ENCODE results near the gene SLC5A7.

SLC5A7 gene

DNA sequence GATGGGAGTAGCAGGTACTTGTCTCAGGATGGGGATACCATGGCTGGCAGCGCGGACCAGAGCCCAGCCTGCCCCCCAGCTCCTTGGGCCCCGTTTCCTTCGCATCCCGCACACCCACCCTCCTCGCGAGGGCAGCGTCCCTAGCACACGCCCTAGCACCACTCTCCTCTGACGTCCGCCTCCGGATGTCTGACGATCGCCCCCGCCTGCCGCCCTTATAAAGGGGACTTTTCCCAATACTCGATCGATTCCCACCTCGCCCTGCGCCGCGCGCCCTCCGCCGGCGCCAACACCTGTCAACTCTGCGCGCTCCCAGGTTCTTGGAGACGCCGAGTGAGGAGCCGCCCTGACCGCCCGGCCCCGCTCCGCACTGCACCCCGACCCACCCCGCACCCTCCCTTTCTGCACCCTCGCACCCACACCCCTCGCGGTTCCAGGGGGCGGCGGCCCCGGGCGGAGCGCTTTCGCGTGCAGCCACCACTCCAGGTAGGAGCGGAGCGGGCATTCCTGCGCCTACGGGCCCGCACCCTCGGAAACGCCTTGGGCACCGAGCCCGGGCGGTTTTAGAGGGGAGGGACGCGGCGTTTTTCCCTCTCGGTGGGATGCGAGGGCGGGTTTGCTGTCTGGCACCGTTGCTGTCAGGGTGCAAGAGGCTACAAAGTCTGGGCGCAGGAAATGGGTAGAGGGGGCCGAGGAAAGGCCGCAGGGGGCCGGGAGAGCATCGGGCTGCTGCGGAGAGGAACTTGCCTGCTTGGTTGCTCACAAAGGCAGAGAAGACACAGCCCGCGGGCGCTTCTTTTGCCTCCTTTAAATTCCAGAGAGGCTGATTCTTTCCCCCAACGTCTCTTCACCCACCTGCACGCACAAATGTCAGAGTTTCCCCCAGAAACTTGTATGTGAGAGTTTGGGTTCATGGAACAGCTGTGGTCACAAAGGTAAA lies at the start of gene SLC5A7:
SLC5A7 (plus strand) TSS at position 247 of the 940 bp plus-strand sequence. CDS start 1,632 bp downstream, outside the sequence.
- DNase-seq (ENCODE audit: low read depth in 2 of 2) = no peak

DNA sequence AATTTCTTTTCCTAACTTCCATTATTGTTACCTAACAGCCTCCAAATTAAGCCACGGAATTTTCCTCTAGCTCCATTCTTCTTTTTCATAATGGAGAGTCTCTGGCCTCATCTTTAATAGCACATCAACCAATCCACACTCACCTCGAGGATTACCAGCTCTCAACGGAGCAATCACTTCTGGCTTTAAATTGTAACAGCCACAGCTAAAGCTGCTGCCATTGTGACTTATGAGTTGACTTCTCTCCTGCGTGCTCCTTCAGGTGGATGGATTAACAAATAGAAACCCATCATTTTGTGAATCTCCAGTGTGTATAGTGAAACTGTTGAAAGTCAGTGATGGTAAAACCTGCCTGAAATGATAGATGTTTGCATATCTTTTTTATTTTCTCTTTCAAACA lies 24.9 kb upstream of the SLC5A7 start:
- no peak for DNase-seq (ENCODE audit: low read depth in 2 of 2)

DNA sequence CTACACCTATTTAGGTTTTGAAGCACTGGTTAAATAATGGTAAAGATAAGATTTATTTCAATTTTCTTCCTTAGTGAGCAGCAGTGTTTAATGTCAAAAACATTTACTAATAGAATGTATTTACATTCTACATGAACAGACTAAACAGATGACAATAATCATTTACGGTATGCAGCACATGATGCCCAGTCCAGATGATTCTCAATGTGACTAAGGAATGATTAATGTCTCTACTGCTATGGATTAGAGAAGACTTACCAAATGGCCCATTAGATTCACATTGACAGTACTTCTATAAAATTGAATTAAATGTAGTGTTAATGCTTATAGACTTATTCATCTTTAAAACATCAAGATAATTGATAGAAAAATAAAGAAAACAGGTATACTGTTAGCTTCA lies 22.1 kb upstream of the SLC5A7 start:
- DNase-seq (ENCODE audit: low read depth in 2 of 2) = no peak

DNA sequence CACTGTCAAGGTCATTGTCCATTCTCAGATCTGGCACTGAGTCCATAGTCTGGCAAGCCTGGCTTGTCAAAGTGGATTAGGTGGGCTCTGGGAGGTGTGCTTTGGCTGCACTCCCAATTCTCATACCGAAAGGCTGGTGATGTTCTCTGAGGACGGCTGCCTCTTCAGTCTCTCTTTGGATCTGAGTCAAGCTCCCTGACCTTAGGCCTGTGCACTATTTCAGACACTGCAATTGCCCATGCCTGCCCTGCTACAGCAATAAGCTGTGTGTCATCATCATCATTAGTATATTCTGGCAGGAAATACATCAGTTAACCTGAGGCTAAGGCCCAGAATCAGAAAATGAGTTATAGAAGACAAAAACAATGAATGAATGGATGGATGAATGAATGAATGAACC lies 1.6 kb upstream of the SLC5A7 start:
- DNase-seq (ENCODE audit: low read depth in 2 of 2) = no peak

DNA sequence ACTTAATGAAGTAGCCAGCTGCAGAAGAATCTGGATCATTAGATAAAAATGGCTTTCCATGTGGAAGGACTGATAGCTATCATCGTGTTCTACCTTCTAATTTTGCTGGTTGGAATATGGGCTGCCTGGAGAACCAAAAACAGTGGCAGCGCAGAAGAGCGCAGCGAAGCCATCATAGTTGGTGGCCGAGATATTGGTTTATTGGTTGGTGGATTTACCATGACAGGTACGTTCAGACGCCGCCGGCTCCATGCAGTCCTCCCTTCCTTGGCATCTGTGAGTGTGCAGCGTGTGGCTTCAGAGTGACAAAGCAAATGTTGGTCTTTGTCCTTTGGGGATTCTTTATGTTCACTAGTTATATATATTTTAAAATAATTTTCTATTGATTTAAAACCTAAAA lies 1.8 kb downstream of the SLC5A7 start:
- DNase-seq (ENCODE audit: low read depth in 2 of 2) = no peak

DNA sequence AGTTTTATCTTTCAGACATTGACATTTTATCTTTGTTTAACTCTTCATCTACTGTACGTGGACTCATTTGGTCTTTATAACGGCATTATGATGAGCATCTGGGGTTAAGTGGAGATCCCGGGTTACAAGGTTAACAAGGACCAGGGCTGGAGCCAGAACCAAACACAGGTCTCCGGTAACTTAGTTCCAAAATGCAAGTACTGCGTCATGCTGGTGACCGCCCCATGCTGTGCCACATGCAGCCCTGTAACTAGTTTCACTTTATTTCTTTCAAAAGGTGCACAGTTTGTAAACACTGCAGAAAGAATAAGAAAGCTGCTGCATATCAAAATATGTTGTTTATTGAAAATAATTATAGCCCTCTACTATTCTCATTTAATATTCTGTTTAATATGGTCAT lies 3.1 kb downstream of the SLC5A7 start:
- DNase-seq (ENCODE audit: low read depth in 2 of 2) = no peak

DNA sequence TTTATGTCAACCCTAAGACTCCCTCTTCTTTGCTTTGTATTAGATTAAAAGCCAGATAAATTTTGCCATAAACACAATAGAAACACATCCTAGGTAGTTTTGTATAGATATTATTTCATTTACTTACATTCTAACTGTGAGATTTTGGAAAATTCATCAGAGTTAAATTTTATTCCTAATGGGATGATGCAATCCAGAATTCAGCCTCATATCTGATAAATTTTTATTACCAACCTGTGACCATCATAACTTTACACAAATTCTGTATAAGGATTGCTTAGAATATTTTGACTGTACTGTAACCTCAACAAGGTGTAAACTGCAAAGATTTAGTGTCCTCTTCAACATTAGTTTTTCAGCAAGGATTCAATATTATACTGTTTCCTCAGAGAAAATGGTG lies 4.4 kb downstream of the SLC5A7 start:
- no peak for DNase-seq (ENCODE audit: low read depth in 2 of 2)

DNA sequence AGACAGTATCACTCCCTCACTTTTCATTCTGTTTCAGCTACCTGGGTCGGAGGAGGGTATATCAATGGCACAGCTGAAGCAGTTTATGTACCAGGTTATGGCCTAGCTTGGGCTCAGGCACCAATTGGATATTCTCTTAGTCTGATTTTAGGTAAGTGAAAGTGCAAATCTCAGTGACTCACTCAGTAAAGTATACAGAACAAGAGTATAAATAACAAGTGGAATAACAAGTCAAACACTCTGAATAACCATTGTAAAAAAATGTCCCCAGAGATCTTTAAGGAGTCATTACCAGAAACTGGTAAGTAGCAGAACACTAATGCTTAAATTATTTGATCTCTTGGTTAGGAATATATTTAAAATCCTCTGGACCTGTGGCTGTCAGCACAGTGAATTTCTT lies 5.7 kb downstream of the SLC5A7 start:
- no peak for DNase-seq (ENCODE audit: low read depth in 2 of 2)

DNA sequence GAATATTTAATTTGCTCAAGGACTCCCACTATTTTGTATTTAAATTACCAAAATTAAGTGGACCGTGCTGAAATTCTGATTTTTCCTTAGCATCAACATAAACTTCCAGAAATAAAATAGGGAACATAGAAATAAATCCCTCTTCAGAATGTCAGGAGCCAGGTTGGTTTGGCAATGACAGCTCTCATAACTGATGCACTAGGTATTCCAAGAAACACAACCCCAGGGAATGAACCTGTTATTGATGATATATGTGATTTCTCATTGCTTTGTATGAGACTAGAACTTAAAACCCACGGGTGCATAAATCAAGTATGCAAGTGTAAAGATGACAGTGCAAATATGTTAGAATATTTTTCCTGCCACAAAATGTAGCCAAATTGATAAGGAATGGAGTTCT lies 12.8 kb downstream of the SLC5A7 start:
- no peak for DNase-seq (ENCODE audit: low read depth in 2 of 2)

DNA sequence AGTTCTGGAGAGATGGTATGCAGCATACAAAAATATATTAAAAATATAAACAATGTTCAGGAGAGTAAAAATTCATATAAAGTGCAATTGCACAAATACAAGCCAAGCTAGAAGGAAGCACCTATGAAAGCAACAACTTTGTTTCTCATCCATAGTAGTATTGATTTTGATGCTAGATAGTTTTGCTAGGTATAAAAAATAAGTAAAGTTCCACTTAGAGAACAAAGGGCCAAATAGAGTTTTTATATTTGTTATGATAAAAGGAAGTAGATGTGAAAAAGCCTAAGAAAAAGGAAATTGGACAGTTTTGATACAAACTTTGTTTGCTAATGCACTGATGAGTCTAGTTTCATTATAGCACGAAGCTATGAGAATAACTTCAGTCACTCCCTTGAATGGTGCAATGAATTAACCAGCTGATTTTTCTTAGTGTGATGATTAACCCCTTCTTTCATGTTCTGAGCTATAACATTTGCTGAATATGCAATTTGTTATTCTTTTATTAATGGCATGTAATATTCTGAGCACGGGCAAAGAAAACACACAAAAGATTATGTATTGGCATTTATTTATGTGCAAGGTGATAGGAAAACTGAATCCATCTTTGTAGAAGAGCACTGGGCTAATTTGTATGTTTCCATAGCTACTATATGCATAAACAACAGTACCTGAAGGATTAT lies 24.7 kb downstream of the SLC5A7 start:
- no peak for DNase-seq (ENCODE audit: low read depth in 2 of 2)

DNA sequence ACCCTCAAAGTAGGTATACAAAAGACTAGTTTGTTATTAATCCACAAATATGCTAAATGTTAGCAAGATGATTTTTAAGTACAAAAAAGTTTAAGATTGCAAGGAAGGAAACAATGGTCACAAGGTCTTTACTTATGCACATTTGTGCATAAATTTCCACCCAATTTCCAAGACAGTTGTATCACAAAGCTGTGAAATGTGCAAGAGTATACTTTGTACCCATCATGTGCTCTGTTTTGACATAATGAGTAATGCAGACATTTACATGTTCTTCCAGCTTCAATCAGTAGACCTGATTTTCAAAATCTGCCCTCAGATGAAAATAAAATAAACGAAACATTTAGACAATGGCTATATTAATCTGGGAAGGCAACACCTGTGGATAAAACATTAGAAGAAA lies 27.0 kb downstream of the SLC5A7 start:
- DNase-seq (ENCODE audit: low read depth in 2 of 2) = no peak

DNA sequence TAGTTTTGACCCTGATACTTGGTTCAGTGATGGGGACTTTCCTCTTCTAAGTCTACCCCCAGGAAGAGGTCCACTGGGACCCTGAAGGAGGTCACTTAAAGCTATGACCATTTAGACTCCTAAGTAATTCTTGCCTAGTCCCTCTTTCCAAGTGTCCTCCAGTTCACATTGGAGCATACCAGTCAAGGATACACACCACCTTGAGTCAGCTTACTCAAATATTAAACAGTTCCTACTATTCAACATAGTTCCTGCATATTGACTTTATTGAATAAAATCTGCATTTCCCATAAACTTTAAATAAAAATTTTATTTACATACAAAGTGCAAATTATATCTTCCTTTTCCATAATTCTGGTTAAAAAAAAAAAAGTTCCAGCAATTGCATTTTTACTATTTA lies 36.3 kb downstream of the SLC5A7 start:
- no peak for DNase-seq (ENCODE audit: low read depth in 2 of 2)

DNA sequence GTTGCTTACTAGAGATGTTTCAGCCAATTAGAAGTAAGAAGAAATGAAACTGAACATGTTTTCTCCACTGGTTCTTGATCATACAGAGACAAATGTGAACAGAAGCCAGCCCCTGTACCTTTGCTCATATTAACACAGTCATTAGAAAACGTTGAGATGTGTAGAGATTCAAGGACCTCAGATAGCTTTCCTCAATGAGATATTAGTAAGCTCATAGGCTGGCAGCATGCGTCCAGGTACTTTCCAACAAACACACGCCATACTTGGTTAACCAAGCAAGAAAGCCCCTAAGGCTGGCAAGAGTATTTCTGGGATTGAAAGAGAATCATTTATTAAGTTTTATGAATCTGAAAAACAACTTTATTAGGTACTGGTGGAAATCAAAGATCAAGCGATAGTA lies 37.5 kb downstream of the SLC5A7 start:
- no peak for DNase-seq (ENCODE audit: low read depth in 2 of 2)

DNA sequence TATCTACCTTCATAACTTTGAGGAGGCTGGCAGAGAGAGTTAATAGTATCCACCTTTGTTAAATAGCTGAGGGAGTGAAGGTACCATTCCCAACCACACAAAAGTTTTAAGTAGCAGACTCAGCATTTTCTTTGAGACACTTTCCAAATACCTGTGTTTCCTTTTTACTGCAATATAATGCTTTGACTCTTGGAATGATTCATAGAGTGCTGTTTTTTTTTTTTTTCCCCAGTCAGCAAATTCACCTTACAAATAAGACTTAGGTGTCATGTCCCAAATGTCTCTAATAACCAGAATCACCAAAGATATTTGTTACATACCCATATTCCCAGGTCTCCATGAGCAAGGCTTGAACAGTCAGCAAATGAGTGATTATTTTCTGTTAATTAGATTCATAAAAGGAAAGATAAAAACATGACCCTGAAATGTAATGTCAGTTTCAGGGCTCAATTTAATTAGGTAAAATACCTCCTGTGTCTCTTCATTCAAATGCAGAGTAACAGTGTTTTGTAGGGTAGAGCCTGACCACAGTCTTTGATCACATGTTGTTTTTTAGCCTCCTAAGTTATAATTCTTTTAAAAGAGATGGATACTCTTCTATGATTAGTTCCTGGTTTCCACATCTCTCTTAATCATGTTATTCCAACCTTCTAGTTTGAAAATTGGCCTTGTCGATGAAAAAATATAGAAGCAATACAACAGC lies 39.9 kb downstream of the SLC5A7 start:
- DNase-seq (ENCODE audit: low read depth in 2 of 2) = no peak

DNA sequence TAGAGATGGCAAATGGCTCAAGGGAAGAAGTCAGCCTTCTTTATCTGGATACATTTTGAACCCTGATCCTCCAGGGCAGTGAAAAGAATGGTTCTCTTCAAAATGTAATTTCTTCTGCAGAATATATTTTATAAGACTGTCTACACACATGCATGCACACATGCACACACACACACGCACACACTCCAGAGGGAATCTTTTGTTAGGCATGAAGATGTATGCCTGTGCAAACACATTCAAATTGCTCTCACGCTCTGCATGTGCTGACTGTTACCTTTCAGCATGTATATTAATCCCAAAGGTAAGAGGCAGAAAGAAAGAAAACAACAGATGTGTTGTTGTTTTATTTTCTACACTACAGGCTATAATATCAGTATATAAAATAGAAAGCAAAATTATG lies 43.2 kb downstream of the SLC5A7 start:
- no peak for DNase-seq (ENCODE audit: low read depth in 2 of 2)

DNA sequence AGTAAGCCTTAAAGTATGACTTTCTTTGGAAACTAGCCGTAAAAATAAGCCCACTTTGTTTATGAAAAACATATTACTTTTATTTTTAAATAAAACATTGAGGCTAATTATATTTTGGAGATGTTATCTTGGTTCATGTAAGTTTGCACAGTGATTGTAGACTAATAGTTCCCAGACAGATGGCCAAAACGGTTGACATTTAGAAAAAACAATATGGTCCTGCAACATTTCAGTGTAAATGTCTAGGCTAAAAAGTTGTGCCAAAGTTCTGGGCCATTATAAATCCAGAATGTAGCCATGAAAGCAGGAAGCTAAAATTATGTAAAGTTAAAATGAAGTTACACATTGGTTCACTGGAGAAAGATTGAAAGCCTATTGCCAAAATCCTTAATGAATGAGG lies 43.6 kb downstream of the SLC5A7 start:
- no peak for DNase-seq (ENCODE audit: low read depth in 2 of 2)

DNA sequence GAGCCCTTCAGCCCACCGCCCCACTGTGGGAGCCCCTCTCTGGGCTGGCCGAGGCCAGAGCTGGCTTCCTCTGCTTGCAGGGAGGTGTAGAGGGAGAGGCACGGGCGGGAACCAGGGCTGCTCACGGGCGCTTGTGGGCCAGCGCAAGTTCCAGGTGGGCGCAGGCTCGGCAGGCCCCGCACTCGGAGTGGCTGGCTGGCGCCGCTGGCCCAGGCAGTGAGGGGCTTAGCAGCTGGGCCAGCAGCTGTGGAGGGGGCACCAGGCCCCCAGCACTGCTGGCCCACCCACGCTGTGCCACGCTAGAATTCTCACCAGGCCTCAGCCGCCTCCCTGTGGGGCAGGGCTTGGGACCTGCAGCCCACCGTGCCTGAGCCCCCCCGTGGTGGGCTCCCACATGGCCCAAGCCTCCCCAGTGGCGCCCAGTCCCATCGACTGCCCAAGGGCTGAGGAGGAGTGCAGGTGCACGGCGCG lies 45.2 kb downstream of the SLC5A7 start:
- no peak for DNase-seq (ENCODE audit: low read depth in 2 of 2)

DNA sequence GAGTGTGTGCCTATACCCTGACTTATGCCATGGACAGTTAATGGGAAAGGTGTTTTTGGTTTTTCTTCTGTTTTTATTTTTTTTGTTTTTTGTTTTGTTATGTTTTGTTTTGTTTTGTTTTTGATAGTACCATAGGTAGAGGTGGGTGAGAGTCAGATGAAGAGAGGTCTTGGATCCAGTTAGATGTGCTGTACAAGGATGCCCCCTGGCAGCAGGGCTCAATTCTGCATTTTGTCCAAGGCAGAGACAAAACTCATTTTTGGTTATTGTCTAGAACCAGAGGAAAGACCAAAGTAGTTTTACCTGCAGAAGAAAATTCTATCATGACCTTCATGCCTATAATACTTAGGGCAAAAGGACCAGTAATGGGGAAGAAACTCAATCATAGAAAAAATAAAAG lies 48.5 kb downstream of the SLC5A7 start:
- DNase-seq (ENCODE audit: low read depth in 2 of 2) = no peak

DNA sequence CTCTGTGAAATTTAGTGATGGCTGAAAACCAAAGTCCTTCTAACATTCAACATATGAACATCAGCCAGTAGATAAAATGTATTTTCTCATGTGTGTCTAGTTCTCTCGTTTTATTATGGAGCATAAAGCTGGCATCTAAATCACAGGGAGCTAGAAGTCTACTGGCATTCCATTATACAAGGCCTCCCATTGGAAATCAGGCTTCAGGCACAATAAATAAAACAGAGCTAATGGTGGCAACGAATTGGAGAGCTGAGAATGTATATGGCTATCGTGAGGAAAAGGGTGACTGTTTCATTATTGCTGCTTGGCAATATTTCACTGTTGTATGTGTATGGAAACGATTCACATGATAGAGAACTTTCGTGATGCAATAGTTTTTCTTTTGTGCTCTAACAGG lies 62.4 kb downstream of the SLC5A7 start:
- no peak for DNase-seq (ENCODE audit: low read depth in 2 of 2)

DNA sequence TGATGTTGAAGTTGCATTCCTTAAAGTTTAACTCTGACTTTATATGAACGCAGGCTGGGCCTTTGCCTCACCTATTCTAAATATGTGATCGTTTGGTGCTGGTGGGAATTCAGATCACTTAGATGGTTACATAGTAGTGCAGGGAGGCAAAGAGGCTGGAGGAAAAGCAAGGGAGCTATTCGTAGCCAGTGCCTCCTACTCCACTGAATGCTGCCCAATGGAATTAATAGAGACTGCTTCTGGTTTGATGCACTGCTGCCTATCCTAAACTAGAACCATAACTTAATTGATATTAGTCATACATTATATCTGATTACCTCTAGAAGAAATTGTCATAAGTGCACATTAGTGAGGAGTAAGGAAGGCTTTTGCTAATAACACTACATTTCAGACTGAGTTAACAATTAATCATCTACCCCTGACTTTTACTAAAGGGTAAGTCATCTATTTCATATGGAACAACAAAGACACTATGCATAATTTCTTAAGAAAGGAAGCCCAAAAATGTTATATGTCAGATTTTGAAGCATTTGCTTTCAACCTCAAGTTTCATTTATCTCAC lies 72.3 kb downstream of the SLC5A7 start:
- DNase-seq (ENCODE audit: low read depth in 2 of 2) = no peak

DNA sequence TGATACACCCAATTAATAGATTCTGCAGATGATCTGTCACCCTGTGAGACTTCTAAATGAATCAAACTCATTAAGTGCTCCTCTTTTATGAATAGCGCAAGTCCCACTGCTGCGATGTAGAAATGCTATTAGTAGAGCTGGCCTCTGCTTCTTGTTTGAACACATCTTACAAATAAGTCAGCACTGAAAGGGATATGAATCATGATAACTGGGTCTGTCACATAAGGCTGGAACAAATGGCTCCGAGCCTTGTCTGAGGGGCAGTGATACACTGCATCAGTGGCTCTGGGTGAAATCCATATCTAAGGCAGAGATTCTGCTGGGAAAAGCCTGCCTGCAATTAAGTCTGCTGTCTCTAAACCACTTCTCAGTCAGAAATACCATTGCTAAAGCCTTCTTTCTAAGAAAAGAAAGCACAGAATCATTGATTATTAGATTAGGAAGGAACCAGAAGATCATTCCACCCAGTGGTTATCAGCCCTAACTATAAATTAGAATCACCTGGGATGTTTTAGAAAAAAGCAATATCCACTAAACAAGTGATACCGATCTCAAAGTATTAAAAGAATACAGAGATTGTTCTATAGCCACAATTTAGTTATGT lies 75.2 kb downstream of the SLC5A7 start:
- DNase-seq (ENCODE audit: low read depth in 2 of 2) = no peak

Measured in fibroblast of skin of left quadriceps (primary cell).